GM19035 (cell line): ENCODE data around the gene SAMD11.

ENCODE experiments used
- ATAC-seq: cut with Tn5 transposase; IDR thresholded peaks from one replicate; pipeline ENCODE4 v1.9.1; 2021; ENCODE audit not compliant: unreplicated experiment

Gene SAMD11

GRCh38 chr1:904310-904950 lies 19.3 kb upstream of the SAMD11 start:
- peak; percentile 70 for ATAC-seq

GRCh38 chr1:905071-905749 lies 18.5 kb upstream of the SAMD11 start:
- no peak for ATAC-seq

DNA sequence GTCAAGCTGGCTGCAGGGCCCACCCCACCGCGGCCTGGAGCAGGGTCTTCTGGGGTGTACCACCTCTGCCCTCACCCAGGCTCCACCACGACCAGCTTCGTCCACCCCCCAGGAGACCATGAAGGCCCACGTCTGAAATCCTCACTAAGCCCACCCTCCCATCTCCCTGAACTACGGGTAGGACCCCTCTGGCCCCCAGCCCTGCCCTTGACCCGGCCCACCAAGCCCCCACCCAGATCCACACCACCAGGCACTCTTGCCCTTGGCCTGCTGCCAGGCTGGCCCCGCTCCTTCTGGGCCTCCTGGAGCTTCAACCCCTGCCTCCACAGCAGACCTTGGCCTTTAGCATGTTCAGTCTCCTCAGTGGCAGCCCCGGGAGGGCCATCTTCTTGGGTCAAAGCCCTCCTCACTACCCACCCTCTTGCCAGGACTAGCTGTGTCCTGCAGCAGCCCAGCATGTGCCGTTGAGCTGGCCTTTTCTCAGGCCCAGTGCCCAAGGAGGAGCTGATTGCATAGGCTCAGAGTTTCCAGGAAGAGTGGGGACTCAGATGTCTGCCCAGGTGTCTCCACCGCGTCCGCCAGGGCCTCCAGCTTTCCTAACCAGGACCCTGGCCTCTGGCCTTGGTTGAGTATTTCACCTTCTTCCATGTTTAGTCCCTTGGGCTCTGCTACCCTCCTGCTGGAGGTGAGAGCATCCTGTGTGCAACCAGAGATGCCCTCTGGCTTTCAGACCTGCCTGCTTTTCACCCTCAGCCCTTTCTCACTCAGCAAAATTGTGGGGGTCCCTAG lies 17.7 kb upstream of the SAMD11 start:
- ATAC-seq: no peak

- no peak for ATAC-seq
These were observed 16.9 kb upstream of the SAMD11 start for GRCh38 chr1:906600-907420.

DNA sequence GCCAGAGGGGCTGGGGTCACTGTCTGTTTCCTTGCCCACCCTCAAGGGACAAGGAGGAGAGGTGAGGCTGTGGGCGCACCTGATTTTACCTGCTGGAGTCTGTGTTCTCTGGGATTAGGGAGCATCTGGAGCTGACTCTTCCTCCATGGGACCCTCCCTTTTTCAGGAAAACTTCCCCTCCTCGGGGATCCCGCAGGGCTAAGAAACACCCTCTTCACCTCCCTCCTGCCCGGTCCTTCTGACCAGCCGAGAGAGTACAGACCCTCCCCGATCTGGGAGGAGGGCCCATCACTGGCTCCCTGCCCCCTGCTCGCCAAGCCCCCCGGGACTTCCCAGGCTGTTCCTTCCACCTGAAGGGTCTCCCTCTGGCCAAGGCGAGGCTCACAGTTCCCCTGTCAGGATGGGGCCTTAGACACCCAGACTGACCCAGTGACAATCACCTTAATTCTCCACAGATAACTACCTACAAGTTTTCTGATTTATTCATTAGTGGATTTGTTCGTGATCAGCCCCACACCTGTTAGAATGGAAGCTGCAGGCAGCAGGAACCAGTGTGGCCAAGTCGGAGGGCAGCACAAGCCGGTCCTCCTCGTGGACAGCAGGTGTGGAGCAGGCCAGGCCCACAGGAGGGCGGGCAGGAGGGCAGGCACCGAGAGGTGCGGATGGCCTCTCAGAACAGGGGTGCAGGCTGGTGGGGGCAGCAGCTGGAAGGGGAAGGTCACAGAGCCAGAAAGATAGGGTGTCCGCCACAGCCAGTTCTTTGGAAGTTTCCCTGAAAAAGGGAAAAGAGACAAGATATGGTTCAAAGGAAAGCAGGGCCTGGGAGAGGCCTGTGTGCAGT lies 15.9 kb upstream of the SAMD11 start:
- ATAC-seq: no peak

DNA sequence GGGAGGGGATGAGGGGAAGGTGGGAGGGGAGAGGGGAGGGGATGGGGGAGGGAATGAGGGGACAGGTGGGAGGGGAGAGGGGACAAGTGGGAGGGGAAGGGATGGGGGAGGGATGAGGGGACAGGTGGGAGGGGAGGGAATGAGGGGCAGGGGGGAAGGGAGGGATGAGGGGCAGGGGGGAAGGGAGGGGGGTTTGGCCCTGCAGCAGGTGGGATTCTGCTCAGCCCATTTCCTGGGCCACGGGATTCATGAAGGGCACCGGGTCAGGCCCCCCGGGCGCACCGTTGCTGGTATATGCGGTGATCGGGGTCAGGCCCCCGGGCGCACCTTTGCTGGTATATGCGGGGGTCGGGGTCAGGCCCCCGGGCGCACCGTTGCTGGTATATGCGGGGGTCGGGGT lies 15.1 kb upstream of the SAMD11 start:
- ATAC-seq: no peak

- ATAC-seq: no peak
These were observed 13.8 kb upstream of the SAMD11 start for GRCh38 chr1:909861-910310.

DNA sequence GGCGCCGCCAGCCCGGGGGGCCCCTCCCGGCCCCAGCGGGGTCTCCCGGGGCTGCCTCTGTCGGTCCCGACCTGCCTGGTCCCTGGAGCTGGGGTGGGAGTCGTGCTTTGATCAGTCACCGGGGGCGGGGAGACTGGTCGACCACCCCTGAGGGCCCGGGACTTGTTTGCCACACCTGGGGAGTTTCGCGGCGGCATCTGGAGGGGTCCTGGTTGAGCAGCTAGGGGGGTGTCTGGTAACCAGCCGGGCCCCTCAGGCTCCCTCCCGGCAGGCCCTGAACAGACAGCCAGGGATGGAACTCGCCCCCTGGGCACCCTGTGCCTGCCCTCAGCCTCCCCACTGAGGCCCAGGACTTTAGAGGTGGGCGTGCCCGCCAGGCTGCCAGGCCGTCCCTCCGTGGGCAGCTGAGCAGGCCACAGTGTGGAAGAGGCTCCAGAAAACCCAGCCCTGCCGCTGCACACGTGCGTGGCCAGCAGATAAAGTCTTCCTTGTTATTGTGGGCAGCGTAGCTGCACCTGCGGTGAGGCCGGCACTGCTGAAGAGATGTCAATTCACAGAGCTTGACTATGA lies 13.3 kb upstream of the SAMD11 start:
- ATAC-seq: no peak

DNA sequence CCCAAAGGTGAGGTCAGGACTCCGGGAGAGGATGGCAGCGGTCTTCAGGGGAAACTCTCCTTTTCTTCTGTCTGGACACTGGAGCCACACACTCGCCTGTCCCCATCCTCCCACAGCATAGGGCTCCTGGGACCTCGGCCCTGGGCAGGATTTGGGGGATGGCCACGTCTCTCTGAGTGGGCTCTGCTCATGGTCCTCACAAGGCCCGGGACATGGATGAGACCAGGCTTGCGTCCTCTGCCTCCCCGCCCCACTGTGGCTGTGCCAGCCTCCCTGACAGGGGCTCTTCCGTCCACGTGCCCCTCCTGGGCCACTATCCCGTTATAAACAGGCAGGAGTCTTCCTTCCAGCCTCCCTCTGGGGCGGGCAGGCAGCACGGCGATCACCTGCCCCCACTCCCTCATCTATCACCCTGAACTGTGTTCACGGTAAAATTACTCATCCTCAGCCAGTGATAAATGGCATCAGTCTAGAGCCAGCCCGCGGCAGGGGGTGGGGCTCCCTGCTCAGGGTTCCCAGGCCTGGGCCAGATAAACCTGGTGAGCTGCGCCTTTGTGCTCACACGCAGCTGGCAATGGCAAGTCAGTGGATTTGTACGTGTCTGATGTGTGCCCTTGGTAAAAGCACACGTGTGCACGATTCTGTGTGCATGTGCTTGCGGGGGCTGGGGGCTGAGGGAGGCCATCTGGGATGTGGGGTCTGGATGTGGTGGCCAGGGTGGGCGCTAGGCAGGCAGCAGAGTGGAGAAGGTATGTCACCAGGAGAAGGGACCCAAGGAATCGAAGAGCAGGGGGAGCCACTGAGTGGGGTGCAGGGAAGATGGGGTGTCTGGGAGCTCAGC lies 12.6 kb upstream of the SAMD11 start:
- no peak for ATAC-seq

GRCh38 chr1:911875-912739 lies 11.6 kb upstream of the SAMD11 start:
- ATAC-seq: no peak

DNA sequence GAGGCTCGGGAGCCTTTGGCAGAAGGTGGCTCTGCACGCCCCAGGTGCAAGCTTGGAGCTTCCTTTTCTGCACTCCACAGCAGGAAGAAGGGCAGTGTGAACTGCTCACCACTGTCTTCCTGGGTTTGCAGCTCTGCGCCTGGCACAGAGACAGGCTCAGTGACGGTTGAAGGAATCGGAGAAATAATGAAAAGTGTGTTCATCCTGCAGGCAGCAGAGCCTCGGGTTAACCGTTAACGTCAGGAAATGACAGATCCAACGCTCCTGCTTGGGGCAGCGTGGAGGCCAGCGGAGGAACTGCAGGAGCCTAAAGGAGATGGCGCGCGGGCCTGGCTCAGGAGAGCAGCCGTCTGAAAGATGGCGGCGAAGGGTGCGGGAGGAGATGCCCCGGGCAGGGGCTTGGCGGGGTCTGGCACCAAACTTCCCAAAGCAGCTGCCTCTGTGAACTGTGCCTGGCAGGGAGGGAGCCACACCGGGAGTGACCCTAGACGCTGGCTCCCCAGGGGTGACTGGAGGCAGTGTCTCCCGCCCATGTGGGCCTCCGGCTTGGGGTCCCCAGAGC lies 10.9 kb upstream of the SAMD11 start:
- ATAC-seq: no peak

- no peak for ATAC-seq
These were observed 10.1 kb upstream of the SAMD11 start for GRCh38 chr1:913491-914130.

DNA sequence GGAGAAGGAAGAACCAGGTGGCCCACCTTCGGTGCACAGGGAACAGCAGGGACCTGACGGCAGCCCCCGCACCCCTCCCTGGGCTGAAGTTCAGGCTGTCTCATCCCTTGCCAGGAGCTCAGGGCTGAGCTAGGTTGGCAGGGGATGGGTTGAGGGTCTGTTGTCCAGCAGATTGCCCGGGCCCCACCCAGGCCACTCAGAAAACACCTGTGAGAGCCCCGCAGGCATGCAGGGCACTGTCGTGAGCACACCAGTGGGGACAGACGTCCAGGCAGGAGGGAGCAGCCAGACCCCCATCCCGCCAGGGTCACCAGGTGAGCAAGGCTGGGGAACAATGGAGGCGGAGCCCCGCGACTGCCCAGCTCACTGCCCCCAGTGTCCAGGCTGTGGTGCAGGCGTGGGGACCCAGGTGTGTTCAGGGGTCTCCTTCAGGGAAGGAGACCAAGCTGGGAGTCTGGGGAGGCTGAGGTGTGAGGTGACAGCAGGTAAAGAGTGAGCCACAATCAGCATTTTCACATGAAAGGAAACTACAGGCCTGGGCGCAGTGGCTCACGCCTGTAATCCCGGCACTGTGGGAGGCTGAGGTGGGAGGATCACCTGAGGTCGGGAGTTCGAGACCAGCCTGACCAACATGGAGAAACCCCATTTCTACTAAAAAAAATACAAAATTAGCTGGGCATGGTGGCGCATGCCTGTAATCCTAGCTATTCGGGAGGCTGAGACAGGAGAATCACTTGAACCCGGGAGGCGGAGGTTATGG lies 9.4 kb upstream of the SAMD11 start:
- no peak for ATAC-seq

GRCh38 chr1:914891-915280 lies 8.8 kb upstream of the SAMD11 start:
- no peak for ATAC-seq

DNA sequence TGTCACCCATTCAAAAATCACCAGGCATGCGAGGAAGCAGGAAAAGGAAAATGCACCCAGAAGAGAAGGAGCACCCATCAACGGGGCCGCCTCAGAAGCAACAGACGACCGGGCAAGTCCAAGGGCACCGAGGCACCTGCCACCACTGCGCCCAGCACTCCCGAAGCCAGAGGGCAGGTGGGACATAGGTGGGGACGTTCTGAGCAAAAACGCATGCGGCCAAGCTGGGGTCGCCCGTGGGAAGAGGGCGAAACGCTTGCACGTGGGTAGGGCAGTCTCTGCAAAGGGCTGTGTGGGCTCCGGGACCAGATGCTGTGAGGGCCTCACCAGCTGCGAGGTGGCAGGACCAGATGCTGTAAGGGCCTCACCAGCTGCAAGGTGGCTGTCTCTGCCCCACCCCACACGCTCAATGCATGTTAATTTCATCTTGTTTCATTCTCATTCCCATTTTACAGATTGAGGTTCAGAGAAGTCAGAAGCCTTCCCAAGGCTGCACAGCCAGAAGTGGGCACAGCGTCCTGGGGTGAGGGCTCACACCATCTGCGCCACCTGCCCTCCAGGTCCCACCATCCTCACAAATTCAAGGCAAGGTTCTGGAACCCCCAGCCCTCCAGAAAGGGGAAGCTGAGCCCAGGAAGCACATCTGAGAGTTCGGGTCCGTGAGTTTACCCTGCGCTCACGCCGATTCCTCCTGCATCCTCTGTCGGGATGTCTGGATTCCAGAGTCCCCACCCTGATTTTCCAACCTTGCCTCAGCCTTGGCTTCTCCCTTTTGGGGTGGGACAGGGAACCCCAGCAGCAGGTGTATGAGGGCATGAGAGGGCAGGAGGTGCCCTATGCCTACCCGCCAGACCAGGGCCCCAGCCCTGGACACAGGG lies 8.2 kb upstream of the SAMD11 start:
- no peak for ATAC-seq
